OCI-LY3 (cell line): ENCODE results near the gene PTPRM.

Source experiments
- CTCF ChIP-seq: fragments of 200-600, 300-600 bp; sonication (generic); IDR thresholded peaks from 2 replicates; pipeline ENCODE4 v1.5.1; 2014; ENCODE audit warnings: antibody characterized with exemption, low read length, low read depth
- EZH2phosphoT487 ChIP-seq: fragments of 200-600 bp; shearing (Covaris generic); IDR thresholded peaks from 2 replicates; pipeline ENCODE4 v1.6.1; 2018; ENCODE audit warnings: antibody characterized with exemption, mixed run types, low read depth

- TF ChIP-seq EZH2phosphoT487 (no peak), CTCF (no peak)
Observed at GRCh38 chr18:8337211-8337610, 770.1 kb downstream of the PTPRM start.
